KG1 (cell line): ENCODE results near the gene ABRACL.
"Not testable (repeated sequence)": the region's sequence is repeated elsewhere in the genome, so short reads cannot be mapped to it uniquely, and the experiment has no call there.

Source experiments
- DNase-seq: peaks from one replicate; lab custom pipeline; 2025; lab: John Stamatoyannopoulos, UW

Gene ABRACL

GRCh38 chr6:139011980-139012379 is 16.6 kb upstream of the ABRACL start:
- no peak for DNase-seq

DNA sequence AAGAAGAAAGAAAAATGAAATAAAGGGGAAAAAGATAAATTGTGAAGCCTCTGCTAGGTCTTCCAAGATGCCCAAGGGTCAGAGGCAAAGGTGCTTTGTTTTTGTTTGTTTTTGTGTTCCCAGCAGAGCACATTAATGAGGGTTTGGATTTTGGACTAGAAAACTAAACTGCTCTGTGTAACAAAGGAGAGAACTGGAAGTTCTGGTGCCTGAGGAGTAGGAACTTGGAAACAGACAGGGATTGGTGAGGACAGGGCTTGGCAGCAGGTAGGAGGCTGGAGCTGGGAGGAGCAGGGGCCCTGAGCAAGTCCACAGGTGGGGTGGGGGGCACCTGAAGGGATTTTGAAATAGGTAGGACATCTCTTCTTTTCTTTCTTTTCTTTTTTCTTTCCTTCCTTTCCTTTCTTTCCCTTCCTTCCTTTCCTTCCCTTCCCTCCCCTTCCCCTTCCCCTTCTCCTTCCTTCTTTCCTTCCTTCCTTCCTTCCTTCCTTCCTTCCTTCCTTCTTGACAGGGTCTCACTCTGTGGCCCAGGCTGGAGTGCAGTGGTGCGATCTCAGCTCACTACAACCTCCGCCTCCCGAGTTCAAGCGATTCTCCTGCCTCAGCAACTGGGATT is 15.3 kb upstream of the ABRACL start:
- no peak for DNase-seq

- no peak for DNase-seq
These were observed 13.6 kb upstream of the ABRACL start for GRCh38 chr6:139014945-139015344.

DNA sequence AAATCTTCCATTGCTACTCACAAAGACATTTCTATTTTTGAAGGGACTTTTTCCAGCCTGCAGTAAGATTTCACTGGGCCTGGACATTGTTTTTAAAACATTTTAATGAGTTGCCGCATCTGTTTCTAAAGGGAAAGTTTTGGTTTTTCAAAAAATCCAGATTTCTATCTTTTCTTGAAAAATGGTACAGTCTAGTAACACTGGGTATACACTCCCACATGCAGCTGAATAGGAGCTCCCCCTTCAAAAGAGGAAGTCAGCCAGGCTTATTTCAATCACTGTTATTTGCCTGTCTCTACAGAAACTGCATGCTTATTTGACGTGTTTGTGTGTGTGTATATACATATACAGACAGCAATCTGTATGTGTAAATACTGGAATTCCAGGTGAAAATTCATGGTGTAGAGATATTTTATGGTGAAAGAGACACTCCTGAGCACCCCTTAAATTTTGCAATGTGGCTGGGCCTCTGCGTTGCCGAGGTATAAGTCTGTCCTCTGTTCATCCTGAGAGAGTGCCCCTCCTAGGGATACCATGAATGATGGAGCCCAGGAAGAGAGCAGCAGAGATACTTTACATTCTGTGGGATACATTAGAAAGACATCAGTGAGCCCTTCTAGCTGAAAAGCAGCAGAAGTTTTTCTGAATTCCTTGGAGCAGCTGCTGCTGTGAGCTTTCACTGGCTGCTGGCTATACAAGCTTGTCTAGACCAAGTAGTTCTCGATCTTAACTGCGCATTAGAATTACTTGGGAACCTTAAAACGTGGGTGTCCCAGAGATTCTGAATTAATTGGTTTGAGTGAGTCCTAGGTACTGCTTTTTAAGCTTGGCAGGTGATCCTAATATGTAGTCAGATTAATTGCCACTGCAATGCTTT is 12.0 kb upstream of the ABRACL start:
- DNase-seq = peak; percentile 21

- DNase-seq = no peak
These were observed 11.3 kb upstream of the ABRACL start for GRCh38 chr6:139017227-139017626.

- DNase-seq = no peak
These were observed 8.8 kb upstream of the ABRACL start for GRCh38 chr6:139019722-139020121.

DNA sequence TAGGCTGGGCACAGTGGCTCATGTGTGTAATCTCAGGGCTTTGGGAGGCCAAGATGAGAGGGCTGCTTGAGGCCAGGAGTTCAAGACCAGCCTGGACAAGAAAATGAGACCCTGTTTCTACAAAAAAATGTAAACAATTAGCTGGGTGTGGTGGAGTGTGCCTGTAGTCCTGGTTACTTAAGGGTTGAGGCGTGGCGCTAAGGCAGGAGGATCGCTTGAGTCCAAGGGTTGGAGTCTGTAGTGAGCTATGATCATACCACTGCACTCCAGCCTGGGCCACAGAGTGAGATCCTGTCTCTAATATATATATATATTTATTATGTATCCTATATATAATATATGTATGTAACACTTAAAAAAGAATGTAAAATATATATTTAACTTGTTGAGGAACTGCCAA is 7.9 kb upstream of the ABRACL start:
- DNase-seq = no peak

DNA sequence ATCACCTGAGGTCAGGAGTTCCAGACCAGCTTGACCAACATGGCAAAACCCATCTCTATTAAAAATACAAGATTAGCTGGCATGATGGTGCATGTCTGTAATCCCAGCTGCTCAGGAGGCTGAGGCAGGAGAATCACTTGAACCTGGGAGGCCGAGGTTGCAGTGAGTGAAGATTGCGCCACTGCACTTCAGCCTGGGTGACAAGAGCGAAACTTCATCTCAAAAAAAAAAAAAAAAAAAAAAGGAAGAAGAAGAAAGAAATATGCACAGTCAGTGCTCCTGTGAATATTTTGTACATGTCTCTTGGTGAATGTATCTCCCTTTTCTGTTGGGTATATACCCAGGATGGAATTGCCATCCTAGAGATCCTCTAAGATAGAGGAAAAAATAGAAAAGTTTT is 3.1 kb upstream of the ABRACL start:
- not testable (repeated sequence) for DNase-seq

DNA sequence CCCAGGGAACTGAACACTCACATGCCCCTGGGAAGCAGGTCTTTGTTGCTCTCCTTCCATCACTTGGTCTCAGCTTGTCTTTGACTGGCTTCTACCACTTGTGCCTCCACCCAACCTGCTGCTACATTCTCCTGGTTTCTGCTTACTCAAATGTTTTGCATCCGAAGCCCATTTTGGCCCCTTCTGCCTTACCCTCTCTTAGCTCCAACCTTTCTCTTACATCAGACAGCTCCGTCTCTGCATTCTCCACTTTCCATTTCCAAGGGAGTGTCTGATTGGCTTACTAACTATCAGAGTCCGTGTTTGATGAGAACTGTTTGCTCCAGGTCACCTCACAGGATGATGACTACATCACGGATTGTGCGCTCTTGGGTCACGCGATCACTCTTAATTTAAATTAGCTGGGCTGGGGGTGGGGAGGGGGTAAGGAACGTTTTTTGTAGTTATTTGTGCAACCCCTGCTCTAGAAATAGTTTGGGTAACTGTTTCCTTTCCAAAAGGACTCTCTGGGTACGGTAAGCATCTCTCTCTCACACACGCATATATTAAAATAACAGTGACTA is 844 bp upstream of the ABRACL start:
- DNase-seq = peak; percentile 17

DNA sequence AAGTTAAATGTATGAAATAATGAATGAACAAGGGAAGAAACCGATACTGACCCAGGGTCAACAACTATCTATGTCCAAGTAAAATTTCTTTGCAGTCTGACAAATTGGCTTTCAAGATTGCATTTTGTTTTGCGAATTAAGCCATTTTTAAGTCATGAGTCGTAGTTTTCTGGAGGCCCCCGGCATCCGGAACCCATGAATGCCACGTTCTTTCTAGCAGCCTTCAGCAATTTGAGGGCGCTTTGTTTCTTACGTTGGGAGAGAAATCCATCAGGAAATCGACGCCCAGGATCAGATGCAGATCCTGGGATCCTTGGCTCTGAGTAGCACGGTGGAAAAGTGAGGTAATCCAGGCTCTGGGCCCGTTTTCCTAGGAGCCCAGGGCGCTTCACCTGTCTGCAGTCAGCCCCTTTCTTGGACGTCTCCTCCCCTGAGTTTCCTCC is 309 bp upstream of the ABRACL start:
- no peak for DNase-seq

DNA sequence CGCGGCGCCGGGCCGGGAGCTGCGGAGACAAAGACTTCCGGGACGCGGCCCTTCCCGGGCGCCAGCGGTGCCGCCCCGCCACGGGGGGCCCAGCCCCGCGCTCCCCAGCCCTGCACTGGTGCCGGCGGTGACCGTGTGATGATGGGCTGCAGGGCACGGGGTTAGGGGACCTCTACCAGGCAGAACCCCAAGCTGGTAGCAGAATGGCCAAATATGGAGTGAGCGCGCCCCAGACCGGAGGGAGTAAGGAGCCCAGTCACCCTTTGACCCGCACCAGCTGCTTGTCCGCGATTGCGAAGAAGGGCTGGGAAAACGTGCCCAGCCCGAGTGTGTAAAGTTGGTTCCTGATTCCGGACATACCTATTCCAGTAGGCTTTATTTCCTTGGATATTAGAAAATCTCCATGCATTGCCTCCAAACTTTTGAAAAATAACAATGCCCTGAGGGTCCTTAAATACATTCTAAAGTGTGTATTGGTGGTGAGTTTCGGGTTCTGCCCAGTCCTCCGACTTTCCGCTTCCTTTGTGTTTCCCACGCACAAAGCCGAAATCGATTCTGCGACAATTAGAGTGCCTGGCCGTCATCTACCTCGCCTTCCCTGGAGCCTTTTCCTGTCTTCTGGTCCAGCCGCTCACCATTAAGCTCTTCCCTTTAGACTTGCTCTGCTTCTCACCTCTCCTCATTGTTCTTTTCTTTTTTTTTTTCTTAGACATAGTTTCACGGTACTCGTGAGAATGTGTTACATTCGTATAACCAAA is 1.1 kb downstream of the ABRACL start:
- DNase-seq = no peak

DNA sequence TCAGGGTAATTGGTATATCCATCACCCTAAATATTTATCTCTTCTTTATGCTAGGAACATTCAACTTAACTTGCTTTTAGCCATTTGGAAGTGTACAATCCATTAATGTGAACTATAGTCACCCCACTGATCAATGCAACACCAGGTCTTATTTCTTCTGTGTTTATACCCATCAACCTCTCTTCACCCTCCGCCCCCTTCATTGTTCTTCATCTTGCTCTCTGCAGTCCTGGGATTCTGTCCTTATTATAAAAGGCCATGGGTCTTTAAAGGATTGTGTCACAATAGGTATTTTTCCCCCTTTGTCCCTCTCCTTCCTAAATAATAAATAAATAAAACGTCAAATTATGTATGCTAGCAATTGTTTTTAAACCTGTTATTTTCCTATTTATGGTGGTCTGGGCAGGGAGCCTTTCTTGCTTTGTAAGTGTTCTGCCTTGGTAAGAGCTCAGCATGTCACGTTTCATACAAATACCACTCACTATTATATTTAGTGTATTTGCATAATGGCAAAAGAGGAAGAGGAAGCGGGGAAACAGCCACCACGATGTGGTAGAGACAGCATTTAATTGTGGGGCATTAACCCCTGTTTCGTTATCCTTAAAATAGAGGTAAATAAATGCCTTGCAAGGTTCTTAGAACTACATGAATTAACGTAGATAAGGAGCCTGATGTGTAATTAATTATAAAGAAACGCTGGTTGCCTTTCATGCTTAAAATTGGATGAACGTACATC is 1.9 kb downstream of the ABRACL start:
- DNase-seq = peak; percentile 27

DNA sequence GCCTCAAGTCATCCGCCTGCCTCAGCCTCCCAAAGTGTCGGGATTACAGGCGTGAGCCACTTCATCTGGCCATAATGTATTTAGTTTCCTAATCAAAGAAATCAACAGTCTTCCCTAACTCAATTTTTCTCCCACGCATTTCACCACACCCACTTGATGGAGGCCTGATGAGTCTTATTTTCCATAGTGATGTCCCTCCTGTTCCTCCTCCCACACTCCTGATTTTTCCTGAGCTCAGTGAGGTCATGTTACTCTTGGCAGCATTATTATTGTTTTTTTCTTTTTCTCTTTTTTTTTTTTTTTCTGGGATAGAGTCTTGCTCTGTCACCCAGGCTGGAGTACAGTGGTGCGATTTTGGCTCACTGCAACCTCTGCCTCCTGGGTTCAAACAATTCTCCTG is 8.9 kb downstream of the ABRACL start:
- no peak for DNase-seq

DNA sequence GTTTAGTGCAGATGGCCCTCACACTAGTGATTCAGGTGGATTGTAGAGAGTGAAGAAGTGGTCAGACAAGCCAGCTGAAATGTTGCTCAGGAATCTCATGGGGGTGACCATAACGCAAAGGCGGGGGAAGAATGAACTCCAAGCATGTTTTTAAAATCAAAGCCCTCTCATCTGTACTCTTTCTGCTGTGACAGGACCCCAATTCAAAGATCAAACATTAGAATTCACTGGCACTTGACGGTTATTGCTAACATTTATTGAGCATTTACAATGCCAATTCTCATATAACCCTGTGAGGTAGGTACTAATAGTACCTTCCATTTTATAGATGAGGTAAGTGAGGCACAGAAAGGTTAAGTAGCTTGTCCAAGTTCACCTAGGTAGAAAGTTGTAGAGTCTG is 15.7 kb downstream of the ABRACL start:
- DNase-seq = no peak

GRCh38 chr6:139047677-139048076 is 19.1 kb downstream of the ABRACL start:
- no peak for DNase-seq

DNA sequence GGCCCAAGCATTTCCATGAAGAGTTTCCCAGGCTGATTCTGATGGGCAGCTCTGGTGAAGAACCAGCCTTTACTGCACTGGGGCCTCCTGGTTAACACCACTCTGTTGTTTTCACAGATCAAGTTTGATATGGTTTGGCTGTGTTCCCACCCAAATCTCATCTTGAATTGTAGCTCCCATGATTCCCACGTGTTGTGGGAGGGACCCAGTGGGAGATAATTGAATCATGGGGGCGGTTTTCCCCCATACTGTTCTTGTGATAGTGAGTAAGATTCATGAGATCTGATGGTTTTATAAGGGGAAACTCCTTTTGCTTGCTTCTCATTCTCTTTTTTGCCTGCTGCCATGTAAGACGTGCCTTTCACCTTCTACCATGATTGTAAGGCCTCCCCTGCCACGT is 20.4 kb downstream of the ABRACL start:
- not testable (repeated sequence) for DNase-seq

- not testable (repeated sequence) for DNase-seq
These were observed 21.7 kb downstream of the ABRACL start for GRCh38 chr6:139050131-139050769.

GRCh38 chr6:139050770-139051313 is 22.3 kb downstream of the ABRACL start:
- DNase-seq = no peak

GRCh38 chr6:139051396-139052060 is 23.0 kb downstream of the ABRACL start:
- DNase-seq = no peak

- DNase-seq = no peak
These were observed 24.8 kb downstream of the ABRACL start for GRCh38 chr6:139053382-139053781.
